Choroid plexus epithelial cell (primary cell): ENCODE results near the gene KICS2.

Experiments
- DNase-seq: peaks from one replicate; pipeline ENCODE4 v3.0.0-alpha.2; 2010; ENCODE audit warnings: low read depth
- H3K4me3 ChIP-seq: 2 replicates; pipeline ENCODE4 v1.5.1; 2011; ENCODE audit warnings: low read depth, mild to moderate bottlenecking, control low read depth, low read length, moderate library complexity
- CTCF ChIP-seq: conservative IDR thresholded peaks from 2 replicates; pipeline ENCODE4 v1.5.1; 2011; ENCODE audit warnings: low read depth, mild to moderate bottlenecking, control low read depth, inconsistent platforms, low read length, moderate library complexity

KICS2 gene

DNA sequence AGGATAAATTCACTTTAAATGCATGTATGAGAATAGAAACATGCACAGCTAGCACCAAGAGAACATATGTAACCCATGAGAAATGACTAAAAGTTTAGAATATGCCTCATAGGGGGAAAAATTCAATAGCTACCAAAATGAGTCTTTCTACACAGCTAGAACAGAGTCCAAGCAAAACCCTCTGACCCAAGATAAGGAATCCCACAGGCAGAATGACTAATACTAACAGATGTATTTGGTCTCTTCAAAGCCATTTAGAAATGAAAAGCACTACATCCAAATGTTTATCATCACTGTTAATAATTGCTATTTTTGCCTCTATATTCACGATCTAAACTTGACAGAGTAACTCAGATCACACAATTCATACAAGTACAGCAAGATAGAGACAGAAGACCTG is 44.0 kb downstream of the KICS2 start:
- peak; percentile 84 for DNase-seq
- no peak overlapping the region for H3K4me3 ChIP-seq
- no peak for TF ChIP-seq CTCF

GRCh38 chr12:64177001-64177400 is 45.1 kb downstream of the KICS2 start:
- TF ChIP-seq CTCF, result no peak
- no peak overlapping the region for H3K4me3 ChIP-seq
- DNase-seq, result no peak

DNA sequence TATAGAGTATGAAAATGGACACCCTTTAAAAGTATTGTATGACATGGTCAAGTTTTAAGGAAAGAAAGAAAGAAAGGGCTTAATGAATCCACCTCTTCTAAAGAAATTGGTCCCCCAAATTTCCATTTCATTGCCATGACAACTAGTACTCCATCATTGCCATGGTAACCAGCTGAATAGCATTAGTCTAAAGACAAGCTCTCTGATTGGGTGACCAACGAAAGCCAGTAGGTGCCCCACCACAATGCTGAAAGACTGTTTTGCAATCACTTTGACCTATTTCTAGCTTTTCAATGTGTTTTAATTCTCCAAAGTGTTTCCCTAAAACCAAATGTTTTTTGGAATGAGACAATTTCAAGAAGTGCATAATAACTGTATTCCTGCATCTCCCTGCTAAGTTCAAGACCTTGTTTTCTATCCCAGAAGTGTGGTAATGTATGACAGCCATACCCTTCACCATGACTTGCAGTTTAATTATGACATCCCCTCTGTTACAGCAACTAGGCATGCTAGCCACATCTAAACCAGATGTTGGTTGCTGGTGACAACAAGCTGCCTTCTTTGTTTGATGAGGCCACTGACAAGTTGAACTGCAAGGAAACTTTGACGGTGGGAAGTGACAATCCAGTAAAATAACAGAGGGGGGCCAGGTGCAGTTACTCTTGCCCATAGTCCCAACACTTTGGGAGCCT is 46.7 kb downstream of the KICS2 start:
- peak; percentile 63 for DNase-seq
- no peak for TF ChIP-seq CTCF
- no peak overlapping the region for H3K4me3 ChIP-seq

GRCh38 chr12:64173456-64173855 is 48.6 kb downstream of the KICS2 start:
- H3K4me3 ChIP-seq, result no peak overlapping the region
- TF ChIP-seq CTCF, result no peak
- no peak for DNase-seq
